H1 (cell line): ENCODE data around the gene PSPN. TPM values are rescaled to one million over a fixed set of nuclear protein-coding genes. Genes with fewer than 3 reads are reported as not detected.

Experiments used
- CTCF ChIA-PET: fragments of 300-600 bp; sonication (Branson Sonifier 250); formaldehyde crosslinking; loops from one replicate; lab custom pipeline; 2021; ENCODE audit not compliant: partially characterized antibody; lab: Charles Lee
- POLR2A ChIA-PET: fragments of 300-600 bp; sonication (Branson Sonifier 250); formaldehyde crosslinking; loops from one replicate; lab custom pipeline; 2021; ENCODE audit warnings: inconsistent platforms; ENCODE audit not compliant: partially characterized antibody; lab: Charles Lee
- DNase-seq, 2 experiments: peaks; one replicate each; pipeline versions ENCODE4 v3.0.0 to v3.0.0-alpha.2; 2010 to 2022; ENCODE audit warnings: low spot score in 2 of 2, low read depth in 1 of 2, mixed read lengths in 1 of 2
- FAIRE-seq: peaks from 2 replicates; lab custom pipeline; 2011; peaks lifted over from hg19 to GRCh38; lab: Jason Lieb, UNC
- H2AFZ ChIP-seq: 2 replicates; pipeline ENCODE4 v1.8.1; 2012; ENCODE audit warnings: low read length, inconsistent platforms
- H2AK5ac ChIP-seq: 2 replicates; pipeline ENCODE4 v1.6.1; 2013; ENCODE audit warnings: low read depth, low read length
- H2BK120ac ChIP-seq: replicated peaks from 2 replicates; pipeline ENCODE3; 2013; ENCODE audit warnings: low read depth, low read length, inconsistent platforms
- H2BK12ac ChIP-seq: 2 replicates; pipeline ENCODE4 v1.6.1; 2013; ENCODE audit warnings: low read depth, low read length
- H2BK15ac ChIP-seq: 2 replicates; pipeline ENCODE4 v1.6.1; 2013; ENCODE audit warnings: low read length
- H2BK20ac ChIP-seq: 2 replicates; pipeline ENCODE4 v1.6.1; 2013; ENCODE audit warnings: low read length
- H2BK5ac ChIP-seq: 2 replicates; pipeline ENCODE4 v1.6.1; 2013; ENCODE audit warnings: low read depth, low read length
- H3K14ac ChIP-seq: 2 replicates; pipeline ENCODE4 v1.6.1; 2013; ENCODE audit warnings: inconsistent platforms; ENCODE audit not compliant: insufficient read length
- H3K18ac ChIP-seq: 2 replicates; pipeline ENCODE4 v1.6.1; 2013; ENCODE audit warnings: low read length; ENCODE audit errors: extremely low read depth
- H3K23ac ChIP-seq: 2 replicates; pipeline ENCODE4 v1.6.1; 2013; ENCODE audit warnings: inconsistent platforms; ENCODE audit not compliant: insufficient read length
- H3K23me2 ChIP-seq: 2 replicates; pipeline ENCODE4 v1.6.1; 2013; ENCODE audit warnings: low read depth, low read length
- H3K27ac ChIP-seq: 2 replicates; pipeline ENCODE4 v1.6.1; 2011; ENCODE audit warnings: low read depth, low read length, inconsistent platforms
- H3K27me3 ChIP-seq, 4 experiments: replicated peaks in 1 of 4; 1 replicate in 1 of 4; 2 replicates in 3 of 4; pipeline versions ENCODE4 v1.6.1 to v1.8.1; 2011 to 2013; ENCODE audit warnings: low read length in 3 of 4, mild to moderate bottlenecking in 3 of 4, inconsistent platforms in 2 of 4, mixed read lengths in 2 of 4, moderate library complexity in 1 of 4; ENCODE audit not compliant: control insufficient read depth in 3 of 4, insufficient read depth in 3 of 4; ENCODE audit errors: extremely low read depth in 1 of 4
- H3K36me3 ChIP-seq, 4 experiments: 2 replicates each; pipeline versions ENCODE4 v1.6.1 to v1.8.1; 2011 to 2013; ENCODE audit warnings: mild to moderate bottlenecking in 4 of 4, low read length in 3 of 4, moderate library complexity in 2 of 4, control low read depth in 1 of 4, inconsistent platforms in 1 of 4; ENCODE audit not compliant: insufficient read depth in 4 of 4, control insufficient read depth in 2 of 4
- H3K4ac ChIP-seq: replicated peaks from 2 replicates; pipeline ENCODE3; 2013; ENCODE audit warnings: low read length, low read depth, mixed read lengths, inconsistent platforms; ENCODE audit not compliant: insufficient read length
- H3K4me1 ChIP-seq, 4 experiments: replicated peaks in 1 of 4; 1 replicate in 1 of 4; 2 replicates in 3 of 4; pipeline versions ENCODE4 v1.6.1 to v1.8.1; 2011 to 2013; ENCODE audit warnings: low read length in 3 of 4, inconsistent platforms in 2 of 4, mixed read lengths in 1 of 4; ENCODE audit not compliant: insufficient read depth in 4 of 4, control insufficient read depth in 3 of 4
- H3K4me2 ChIP-seq, 2 experiments: 2 replicates each; pipeline versions ENCODE4 v1.6.1 to v1.8.1; 2011 to 2013; ENCODE audit warnings: low read depth in 2 of 2, low read length in 2 of 2, control low read depth in 1 of 2, inconsistent platforms in 1 of 2, mild to moderate bottlenecking in 1 of 2; ENCODE audit not compliant: insufficient read depth in 1 of 2
- H3K4me3 ChIP-seq, 4 experiments: fragments of 200-600, 300-600 bp in 1 of 4; sonication (generic), shearing (Covaris generic), sonication (Bioruptor Twin) in 1 of 4; 2 replicates each; pipeline versions ENCODE4 v1.5.1 to v1.8.1; 2011 to 2016; ENCODE audit warnings: low read length in 4 of 4, low read depth in 3 of 4, control low read depth in 2 of 4, inconsistent platforms in 2 of 4, mild to moderate bottlenecking in 2 of 4, mixed read lengths in 1 of 4, moderate library complexity in 1 of 4; ENCODE audit not compliant: insufficient read depth in 2 of 4; ENCODE audit errors: extremely low read depth in 1 of 4
- H3K56ac ChIP-seq: replicated peaks from 2 replicates; pipeline ENCODE3; 2013; ENCODE audit warnings: low read depth, mild to moderate bottlenecking, mixed read lengths, low read length, inconsistent platforms; ENCODE audit not compliant: insufficient read length
- H3K79me1 ChIP-seq: 2 replicates; pipeline ENCODE4 v1.6.1; 2013; ENCODE audit warnings: low read depth, low read length, control low read depth
- H3K79me2 ChIP-seq, 2 experiments: 2 replicates each; pipeline versions ENCODE4 v1.6.1 to v1.8.1; 2012 to 2013; ENCODE audit warnings: low read length in 2 of 2, mild to moderate bottlenecking in 2 of 2, inconsistent platforms in 1 of 2; ENCODE audit not compliant: insufficient read depth in 2 of 2, control insufficient read depth in 1 of 2
- H3K9ac ChIP-seq, 4 experiments: replicated peaks in 1 of 4; 1 replicate in 1 of 4; 2 replicates in 3 of 4; pipeline versions ENCODE4 v1.6.1 to v1.8.1; 2011 to 2013; ENCODE audit warnings: low read depth in 3 of 4, low read length in 3 of 4, control low read depth in 2 of 4, mild to moderate bottlenecking in 2 of 4, moderate library complexity in 2 of 4, inconsistent platforms in 1 of 4; ENCODE audit errors: extremely low read depth in 1 of 4
- H3K9me3 ChIP-seq, 2 experiments: 2 replicates each; pipeline versions ENCODE4 v1.6.1 to v1.8.1; 2012 to 2013; ENCODE audit warnings: mild to moderate bottlenecking in 2 of 2, moderate library complexity in 2 of 2, control low read depth in 1 of 2, inconsistent platforms in 1 of 2, low read depth in 1 of 2, low read length in 1 of 2, mixed read lengths in 1 of 2; ENCODE audit not compliant: insufficient read depth in 2 of 2
- H4K20me1 ChIP-seq, 2 experiments: replicated peaks in 1 of 2; 2 replicates each; pipeline versions ENCODE3 to v1.8.1; 2011 to 2013; ENCODE audit warnings: inconsistent platforms in 2 of 2, low read length in 2 of 2, mild to moderate bottlenecking in 1 of 2; ENCODE audit not compliant: insufficient read depth in 2 of 2, control insufficient read depth in 1 of 2
- H4K5ac ChIP-seq: 2 replicates; pipeline ENCODE4 v1.6.1; 2013; ENCODE audit warnings: low read length, low read depth, mixed read lengths, inconsistent platforms; ENCODE audit not compliant: insufficient read length
- H4K8ac ChIP-seq: 2 replicates; pipeline ENCODE4 v1.8.0; 2013; ENCODE audit warnings: mild to moderate bottlenecking, moderate library complexity, low read length, inconsistent platforms; ENCODE audit not compliant: insufficient read depth; ENCODE audit errors: extremely low read depth
- H4K91ac ChIP-seq: replicated peaks from 2 replicates; pipeline ENCODE3; 2013; ENCODE audit warnings: low read length, mixed read lengths, inconsistent platforms; ENCODE audit not compliant: insufficient read length
- ATF3 ChIP-seq: IDR thresholded peaks from 2 replicates; pipeline ENCODE4 v1.6.1; 2011; ENCODE audit warnings: low read depth, mild to moderate bottlenecking, low read length; ENCODE audit not compliant: insufficient read depth
- BRCA1 ChIP-seq: IDR thresholded peaks from 2 replicates; pipeline ENCODE4 v1.6.1; 2012; ENCODE audit warnings: low read depth, low read length, improper control_type of control experiment
- CBX8 ChIP-seq: fragments of 300-800, 300-1000 bp; sonication (generic); IDR thresholded peaks from 2 replicates; pipeline ENCODE4 v1.7.1; 2016; ENCODE audit warnings: low read depth, low read length, borderline replicate concordance
- EP300 ChIP-seq, 2 experiments: IDR thresholded peaks; 1 replicate in 1 of 2; 2 replicates in 1 of 2; pipeline ENCODE4 v1.6.1; 2011 to 2012; ENCODE audit warnings: low read depth in 2 of 2, low read length in 2 of 2, mild to moderate bottlenecking in 2 of 2, borderline replicate concordance in 1 of 2, inconsistent platforms in 1 of 2, moderate library complexity in 1 of 2
- FOSL1 ChIP-seq: IDR thresholded peaks from 2 replicates; pipeline ENCODE4 v1.6.1; 2011; ENCODE audit warnings: mild to moderate bottlenecking, low read depth, low read length, moderate library complexity; ENCODE audit not compliant: insufficient read depth
- GTF2F1 ChIP-seq: IDR thresholded peaks from 2 replicates; pipeline ENCODE4 v1.6.1; 2012; ENCODE audit warnings: low read depth, low read length, improper control_type of control experiment, borderline replicate concordance
- NANOG ChIP-seq: IDR thresholded peaks from 2 replicates; pipeline ENCODE4 v1.6.1; 2011; ENCODE audit warnings: low read length, low read depth, mild to moderate bottlenecking, inconsistent platforms; ENCODE audit not compliant: insufficient read depth, poor library complexity, severe bottlenecking
- POLR2A ChIP-seq, 2 experiments: IDR thresholded peaks; 1 replicate in 1 of 2; 2 replicates in 1 of 2; pipeline ENCODE4 v1.6.1; 2011; ENCODE audit warnings: low read depth in 2 of 2, low read length in 2 of 2, mild to moderate bottlenecking in 2 of 2; ENCODE audit errors: control extremely low read depth in 1 of 2
- SIN3A ChIP-seq, 2 experiments: IDR thresholded peaks in 1 of 2; conservative IDR thresholded peaks in 1 of 2; 2 replicates each; pipeline ENCODE4 v1.6.1; 2011 to 2012; ENCODE audit warnings: low read length in 2 of 2, improper control_type of control experiment in 1 of 2, low read depth in 1 of 2, mild to moderate bottlenecking in 1 of 2
- SUZ12 ChIP-seq: fragments of 200-600 bp; sonication (generic); IDR thresholded peaks from 2 replicates; pipeline ENCODE4 v1.6.1; 2012; ENCODE audit warnings: mild to moderate bottlenecking, inconsistent platforms, low read length, moderate library complexity, mixed read lengths
- TAF1 ChIP-seq: IDR thresholded peaks from 2 replicates; pipeline ENCODE4 v1.6.1; 2011; ENCODE audit warnings: mild to moderate bottlenecking, low read depth, low read length
- TBP ChIP-seq: IDR thresholded peaks from 2 replicates; pipeline ENCODE4 v1.6.1; 2011; ENCODE audit warnings: low read depth, low read length, improper control_type of control experiment
- WGBS, 2 experiments: shearing (Covaris generic) in 1 of 2; methylation state at CpG; one replicate each; pipeline versions ENCODE4 v1.1.6 to v1.1.7; 2013 to 2015; ENCODE audit warnings: low lambda C conversion rate in 2 of 2, mixed read lengths in 2 of 2, inconsistent platforms in 1 of 2, low coverage in 1 of 2, missing lambda C conversion rate in 1 of 2; ENCODE audit not compliant: insufficient replicate concordance in 2 of 2, insufficient coverage in 1 of 2, insufficient read length in 1 of 2; ENCODE audit errors: extremely low coverage in 1 of 2, missing lambda C conversion rate in 1 of 2; 5-methylcytosine and 5-hydroxymethylcytosine counted together
- polyA plus RNA-seq, 7 experiments: library from polyadenylated mRNA; depleted of rRNA in 3 of 7; stranded (reverse) in 5 of 7; unstranded in 2 of 7; fragments of >200 nt in 5 of 7; fragments of 200-250 nt in 2 of 7; gene quantifications; 1 replicate in 5 of 7; 2 replicates in 1 of 7; 4 replicates in 1 of 7; pipeline versions ENCODE4 v1.2.1 to v1.2.3, GENCODE V29; 2011 to 2013; ENCODE audit warnings: missing spikeins in 2 of 7, mixed read lengths in 2 of 7
- total RNA-seq: library from RNA; stranded (reverse); fragmentation: NEBNext Ultra II Directional; extraction: Animal tissue kit (Norgen Biotek cat#: 25700); gene quantifications from 2 replicates; pipeline ENCODE4 v1.2.1, GENCODE V29; 2021

PSPN gene
- total and polyA plus RNA-seq, 2 of the 8 experiments (the other 6 are each of a cell fraction or from before 2014, with no cell fraction given): 1.0 to 2.1 TPM

GRCh38 chr19:6381030-6381750, 5.5 kb upstream of the PSPN start:
- Histone ChIP-seq H3K4ac (no peak overlapping the region), H3K27me3 (no peaks in the 10 kb centered on the region), H2BK15ac (no peak overlapping the region), H4K8ac (no peak overlapping the region), H2BK20ac (no peak overlapping the region), H3K56ac (no peak overlapping the region), H2BK5ac (no peak overlapping the region), H4K20me1 (peaks cover 2 to 6% of the 10 kb centered on the region in 2 experiments), H3K18ac (no peak overlapping the region), H3K14ac (no peak overlapping the region), H4K91ac (no peak overlapping the region), H3K9ac (no peak overlapping the region), H3K9me3 (peaks cover 5 to 11% of the 10 kb centered on the region in 2 experiments; a peak in 2 of 4 replicates), H3K79me1 (no peaks in the 10 kb centered on the region), H3K36me3 (peaks cover 20 to 50% (median 40%) of the 10 kb centered on the region in 4 experiments), H3K4me3 (no peak overlapping the region), H3K23ac (no peak overlapping the region), H2AFZ (no peak overlapping the region), H2AK5ac (no peak overlapping the region), H2BK120ac (no peak overlapping the region), H3K23me2 (no peaks in the 10 kb centered on the region), H4K5ac (no peak overlapping the region), H2BK12ac (no peak overlapping the region), H3K79me2 (no peaks in the 10 kb centered on the region), H3K4me2 (no peak overlapping the region), H3K27ac (no peak overlapping the region), H3K4me1 (peaks cover 0 to under 1% (median 0%) of the 10 kb centered on the region in 4 experiments; a peak in 3 of 7 replicates)
- WGBS, 2 experiments: 92% methylated on average over 19 of the region's 40 CpGs; no CpG with 5 or more reads in 1 of the 2 experiments
- POLR2A ChIA-PET: interaction anchor here (0.7 to 0.8 kb wide), 3 partner anchors 20 to 40 kb away, joined by 3 to 4 read pairs (median 3); partner anchors contain the start of gene CLPP
- FAIRE-seq: no peak
- CTCF ChIA-PET: no interaction called here
- no peak for DNase-seq
- TF ChIP-seq CBX8 (no peak), SUZ12 (no peak), EP300 (IDR thresholded peaks at IDR 0.05; ENCODE audit: borderline replicate concordance in 1 of 2, low read depth in 2 of 2, low read length in 2 of 2) (no peak), POLR2A (IDR thresholded peaks at IDR 0.05; ENCODE audit: control extremely low read depth in 1 of 2, low read depth in 2 of 2, low read length in 2 of 2) (no peak), BRCA1 (no peak), GTF2F1 (no peak), ATF3 (no peak), TAF1 (no peak), SIN3A (conservative IDR thresholded peaks at IDR 0.05 in 1 of 2, IDR thresholded peaks at IDR 0.05 in 1 of 2; ENCODE audit: low read depth in 1 of 2, low read length in 2 of 2) (no peak), TBP (no peak), NANOG (no peak), FOSL1 (no peak)
